ENCODE data around the gene DYRK4.
A peak's percentile ranks its signal among the peaks of the same experiment; 100 is the strongest.
"Not testable (repeated sequence)": the region's sequence is repeated elsewhere in the genome, so short reads cannot be mapped to it uniquely, and the experiment has no call there.

DYRK4 gene, protein sequence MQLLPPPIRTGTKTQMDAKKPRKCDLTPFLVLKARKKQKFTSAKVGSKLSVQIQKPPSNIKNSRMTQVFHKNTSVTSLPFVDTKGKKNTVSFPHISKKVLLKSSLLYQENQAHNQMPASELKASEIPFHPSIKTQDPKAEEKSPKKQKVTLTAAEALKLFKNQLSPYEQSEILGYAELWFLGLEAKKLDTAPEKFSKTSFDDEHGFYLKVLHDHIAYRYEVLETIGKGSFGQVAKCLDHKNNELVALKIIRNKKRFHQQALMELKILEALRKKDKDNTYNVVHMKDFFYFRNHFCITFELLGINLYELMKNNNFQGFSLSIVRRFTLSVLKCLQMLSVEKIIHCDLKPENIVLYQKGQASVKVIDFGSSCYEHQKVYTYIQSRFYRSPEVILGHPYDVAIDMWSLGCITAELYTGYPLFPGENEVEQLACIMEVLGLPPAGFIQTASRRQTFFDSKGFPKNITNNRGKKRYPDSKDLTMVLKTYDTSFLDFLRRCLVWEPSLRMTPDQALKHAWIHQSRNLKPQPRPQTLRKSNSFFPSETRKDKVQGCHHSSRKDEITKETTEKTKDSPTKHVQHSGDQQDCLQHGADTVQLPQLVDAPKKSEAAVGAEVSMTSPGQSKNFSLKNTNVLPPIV

DNA sequence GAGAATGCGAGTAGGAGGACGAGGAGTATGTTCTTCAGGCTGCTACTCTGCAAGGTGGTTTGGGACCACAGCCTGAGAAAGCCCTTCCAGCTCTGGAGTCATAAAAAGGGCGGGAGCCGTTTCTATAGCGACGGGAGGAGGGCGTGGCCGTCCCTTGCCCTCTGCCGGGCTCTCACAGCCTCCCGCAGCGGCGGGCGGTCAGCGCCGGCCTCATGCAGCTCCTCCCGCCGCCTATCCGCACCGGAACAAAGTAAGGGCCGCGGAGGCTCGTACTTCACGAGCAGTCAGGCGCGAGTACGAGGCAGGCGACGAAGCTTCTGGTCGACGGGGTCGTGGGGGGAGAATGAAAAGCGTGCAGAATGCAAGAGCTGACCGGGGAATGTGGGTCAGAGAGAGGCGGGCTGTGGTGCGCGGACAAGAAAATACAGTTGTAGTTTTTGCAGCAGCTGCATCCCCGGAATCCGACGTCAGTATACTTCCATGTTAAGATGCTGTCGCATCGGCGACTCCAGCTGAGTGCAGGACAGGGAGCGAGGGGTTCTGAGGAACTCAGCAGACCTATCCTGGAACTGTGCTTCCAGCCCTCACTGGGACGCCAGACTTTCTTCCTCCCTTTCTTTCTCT, at the start of gene DYRK4:
DYRK4 (plus strand) TSS at position 175 of the 624 bp plus-strand sequence; CDS start at position 213, 38 bp downstream.
- peak in 1 of 2 donors; percentile 4 for DNase-seq (ENCODE audit: low read depth in 2 of 2)

DNA sequence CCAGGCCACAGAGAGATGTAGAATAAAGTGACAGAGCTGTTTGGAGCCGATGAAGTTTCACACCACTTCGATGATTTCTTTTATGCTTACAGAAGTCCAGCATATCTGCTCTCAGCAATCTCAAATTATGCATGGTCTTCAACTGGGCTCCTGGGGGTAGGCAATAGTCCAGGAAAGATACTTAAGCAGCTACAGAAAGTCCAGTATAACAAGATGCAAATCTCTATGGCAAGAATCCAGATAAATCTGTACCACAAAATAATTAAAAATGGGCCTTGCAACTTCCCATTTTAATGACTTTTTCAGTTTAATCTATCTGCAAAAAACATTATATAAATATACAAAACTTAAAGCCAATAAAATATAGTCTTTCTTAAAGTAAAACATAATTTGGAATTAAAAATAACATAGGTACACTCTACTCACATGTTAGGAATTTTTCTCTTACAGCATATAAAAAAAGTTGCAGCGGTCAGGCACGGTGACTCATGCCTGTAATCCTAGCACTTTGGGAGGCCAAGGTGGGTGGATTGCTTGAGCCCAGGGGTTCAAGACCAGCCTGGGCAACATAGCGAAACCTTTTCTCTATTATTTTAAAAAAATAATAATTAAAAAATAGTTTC, 43.8 kb upstream of the DYRK4 start:
- no peak for DNase-seq (ENCODE audit: low read depth in 2 of 2)

DNA sequence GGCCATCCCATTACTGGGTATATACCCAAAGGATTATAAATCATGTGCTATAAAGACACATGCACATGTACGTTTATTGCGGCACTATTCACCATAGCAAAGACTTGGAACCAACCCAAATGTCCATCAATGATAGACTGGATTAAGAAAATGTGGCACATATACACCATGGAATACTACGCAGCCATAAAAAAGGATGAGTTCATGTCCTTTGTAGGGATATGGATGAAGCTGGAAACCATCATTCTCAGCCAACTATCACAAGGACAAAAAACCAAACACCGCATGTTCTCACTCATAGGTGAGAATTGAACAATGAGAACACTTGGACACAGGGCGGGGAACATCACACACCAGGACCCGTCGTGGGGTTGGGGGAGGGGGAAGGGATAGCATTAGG, 38.6 kb upstream of the DYRK4 start:
- DNase-seq (ENCODE audit: low read depth in 2 of 2), result not testable (repeated sequence)

DNA sequence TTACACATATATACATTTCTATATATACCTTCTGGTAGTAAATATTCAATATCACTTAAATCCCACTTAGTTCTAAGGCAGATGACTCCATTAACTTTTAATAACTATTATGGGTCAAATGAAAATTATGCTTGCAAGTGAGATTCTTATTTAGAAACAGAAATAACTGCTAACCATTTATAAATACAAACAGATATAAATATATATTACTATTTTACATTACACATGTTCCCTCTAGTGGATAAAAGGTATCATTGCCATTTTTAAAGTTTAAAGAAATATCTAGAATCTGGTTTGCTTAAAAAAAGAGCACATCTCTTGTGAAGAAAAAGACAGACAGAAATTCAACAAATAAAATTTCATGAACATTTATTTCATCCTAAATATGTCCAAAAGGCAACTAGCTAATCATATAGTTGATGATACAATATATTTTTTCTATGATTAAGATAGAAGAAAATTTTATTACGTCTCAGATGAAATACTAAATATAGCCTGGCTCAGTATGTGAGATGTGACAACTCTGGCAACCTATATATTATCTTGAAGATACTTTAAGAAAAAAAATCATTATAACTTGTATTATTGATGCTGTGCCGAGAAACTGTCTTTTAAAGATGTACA, 35.0 kb upstream of the DYRK4 start:
- DNase-seq (ENCODE audit: low read depth in 2 of 2), result no peak

DNA sequence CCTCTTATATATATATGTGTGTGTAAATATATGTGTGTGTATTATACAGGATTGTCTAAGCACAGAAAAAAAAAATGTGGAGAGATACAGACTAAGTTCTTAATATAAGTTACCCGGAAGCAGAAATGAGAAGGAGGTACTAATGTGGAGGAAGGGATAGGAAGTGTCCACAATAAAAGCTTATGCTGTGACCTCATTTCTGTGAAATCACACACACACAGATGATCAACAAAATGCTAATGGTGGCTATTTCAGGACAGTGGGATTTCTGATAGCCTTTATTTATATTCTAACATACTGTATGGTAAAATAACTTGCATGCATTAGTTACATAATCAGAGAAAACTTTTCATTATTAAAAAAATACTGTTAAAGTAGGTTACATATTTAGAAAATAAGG, 31.8 kb upstream of the DYRK4 start:
- DNase-seq (ENCODE audit: low read depth in 2 of 2), result no peak

DNA sequence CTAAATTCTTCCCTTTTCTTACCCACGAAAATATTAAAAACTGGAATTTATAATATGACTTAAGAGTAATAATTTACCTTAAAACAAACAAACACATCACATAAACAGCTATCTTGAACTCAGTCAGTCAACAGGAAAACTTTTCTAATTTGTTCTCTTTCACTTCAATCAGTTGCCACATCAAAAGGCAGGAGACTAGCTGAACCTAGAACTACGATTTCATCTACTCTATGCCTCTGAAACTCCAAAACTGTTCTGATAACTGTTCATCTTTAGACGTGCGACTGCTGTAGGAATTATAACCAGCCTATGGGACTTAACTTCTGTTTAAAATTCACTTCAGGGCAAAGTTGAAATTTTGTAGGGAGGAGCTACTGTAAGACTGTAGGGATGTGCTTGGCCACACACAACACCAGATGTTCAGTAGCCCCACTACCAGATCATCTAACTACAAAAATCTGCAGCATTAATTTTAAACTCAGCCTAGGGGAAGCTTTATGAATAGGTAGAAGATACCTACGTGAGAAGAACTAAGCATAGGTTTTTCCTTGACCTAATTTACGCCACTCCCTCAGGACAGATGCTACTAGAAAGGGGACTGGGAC, 30.9 kb upstream of the DYRK4 start:
- no peak for DNase-seq (ENCODE audit: low read depth in 2 of 2)

DNA sequence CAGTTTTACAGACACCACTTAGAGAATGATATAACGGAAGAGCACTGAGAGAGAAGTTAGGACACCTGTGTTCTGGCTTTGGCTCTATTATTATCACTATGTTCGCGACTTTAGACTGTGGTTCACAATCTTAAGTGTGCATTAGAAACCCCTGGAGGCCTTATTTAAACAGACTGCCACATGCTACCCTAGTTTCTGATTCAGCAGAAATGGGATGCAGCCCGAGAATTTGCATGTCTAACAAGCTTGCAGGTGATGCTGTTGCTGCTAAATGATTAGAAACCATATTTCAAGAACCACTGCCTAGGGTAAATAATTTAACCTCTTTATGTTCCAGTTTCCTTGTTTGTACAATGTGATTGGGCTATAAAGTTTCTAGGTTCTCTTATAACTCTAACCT, 26.9 kb upstream of the DYRK4 start:
- DNase-seq (ENCODE audit: low read depth in 2 of 2), result no peak

DNA sequence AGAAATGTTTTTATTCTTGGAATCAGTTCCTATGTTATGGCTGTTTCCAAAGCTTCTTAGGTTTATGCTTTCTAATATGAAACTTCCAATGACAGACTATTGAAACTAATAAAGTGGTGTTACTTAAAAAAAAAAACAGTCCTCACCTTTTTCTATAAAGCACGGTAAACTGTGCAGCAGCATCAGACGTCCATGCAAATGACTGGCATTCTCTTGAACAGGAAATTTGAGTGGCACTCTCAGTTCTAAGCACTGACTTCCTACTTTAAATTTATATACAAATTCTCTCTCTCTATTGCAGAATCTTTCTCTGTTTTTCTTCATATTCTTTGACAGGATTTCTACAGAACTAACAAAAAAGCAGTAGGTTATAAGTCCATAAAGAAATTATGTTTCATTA, 26.1 kb upstream of the DYRK4 start:
- no peak for DNase-seq (ENCODE audit: low read depth in 2 of 2)

DNA sequence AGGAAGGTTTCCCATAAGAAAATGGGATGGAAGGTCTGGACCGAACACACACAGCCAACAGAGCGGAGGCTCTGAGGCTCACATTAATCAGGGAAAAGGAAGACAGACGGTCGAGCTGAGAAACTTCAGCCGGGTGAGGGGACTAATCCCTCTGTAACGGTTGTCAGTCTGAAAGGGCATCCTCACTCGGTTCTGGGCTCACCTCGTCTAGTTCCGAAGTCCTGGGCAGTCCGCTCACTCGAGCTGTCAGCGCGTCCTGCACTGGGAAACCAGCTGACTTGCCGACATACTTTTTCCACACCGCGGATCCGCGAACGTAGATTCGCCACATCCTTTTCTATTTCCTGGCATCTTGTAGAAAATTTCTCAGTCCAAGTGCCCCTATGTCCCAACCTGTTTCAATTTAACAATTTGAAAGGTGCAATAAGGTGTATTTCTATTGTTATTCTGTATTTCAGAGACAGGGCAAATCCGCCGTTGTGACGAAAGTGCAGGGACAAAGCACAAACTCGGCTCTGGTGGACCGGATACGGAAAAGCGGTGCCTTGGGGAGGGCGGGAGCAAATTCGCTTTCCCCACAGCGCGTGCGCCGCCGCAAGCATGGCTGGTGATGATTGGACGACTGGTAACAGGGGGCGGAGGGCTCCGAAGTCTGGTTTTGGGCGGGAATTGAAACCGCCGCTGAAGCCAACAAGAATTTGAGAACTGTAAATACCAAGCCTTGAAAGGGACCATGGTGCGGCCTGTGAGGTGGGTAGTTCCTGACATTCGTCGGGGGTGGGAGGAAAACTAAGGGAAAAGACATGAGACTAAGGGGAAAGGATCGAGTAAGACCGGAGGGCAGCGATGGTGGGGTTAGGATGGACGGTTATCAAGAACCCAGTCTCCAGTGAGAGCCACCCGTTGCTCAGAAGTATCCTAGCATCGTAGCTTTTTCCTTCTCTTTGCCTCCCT, 23.5 kb upstream of the DYRK4 start, which contains the start of gene RAD51AP1:
RAD51AP1 (plus strand) TSS at position 684 of the 954 bp plus-strand sequence; CDS start at position 734, 50 bp downstream.
- DNase-seq (ENCODE audit: low read depth in 2 of 2), result peak; percentile 92 to 93

DNA sequence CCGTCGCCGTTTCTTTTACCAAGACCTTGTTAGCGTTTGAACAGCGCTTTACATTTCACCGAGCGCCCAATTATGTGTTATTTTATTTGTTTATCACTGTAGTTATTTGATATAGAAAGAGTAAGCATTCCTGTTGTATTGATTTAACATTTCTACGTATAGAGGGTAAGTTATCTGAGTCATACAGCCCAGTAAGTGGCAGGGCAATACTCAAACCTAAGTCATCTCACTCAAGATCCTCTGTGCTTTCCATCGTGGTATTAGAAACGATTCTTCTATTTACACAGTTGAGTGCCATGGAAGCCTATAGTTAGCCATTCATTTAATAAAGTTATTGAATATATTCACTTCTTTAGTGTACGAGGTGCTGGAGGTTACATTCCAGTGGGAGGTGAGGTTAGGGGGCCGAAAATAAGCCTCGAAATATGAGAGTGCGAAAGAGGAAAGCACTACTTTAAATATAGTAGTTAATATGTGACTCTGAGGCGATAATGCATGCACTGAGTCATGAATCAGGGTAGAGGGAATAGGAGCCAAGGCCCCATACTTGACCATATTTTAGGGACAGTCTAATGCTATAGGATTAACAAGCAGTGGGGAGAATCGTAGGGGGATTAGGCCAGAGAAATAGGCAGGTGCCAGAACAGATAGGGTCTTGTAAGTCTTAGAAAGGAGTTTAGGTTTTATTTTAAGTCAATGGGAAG, 22.7 kb upstream of the DYRK4 start:
- DNase-seq (ENCODE audit: low read depth in 2 of 2), result no peak

DNA sequence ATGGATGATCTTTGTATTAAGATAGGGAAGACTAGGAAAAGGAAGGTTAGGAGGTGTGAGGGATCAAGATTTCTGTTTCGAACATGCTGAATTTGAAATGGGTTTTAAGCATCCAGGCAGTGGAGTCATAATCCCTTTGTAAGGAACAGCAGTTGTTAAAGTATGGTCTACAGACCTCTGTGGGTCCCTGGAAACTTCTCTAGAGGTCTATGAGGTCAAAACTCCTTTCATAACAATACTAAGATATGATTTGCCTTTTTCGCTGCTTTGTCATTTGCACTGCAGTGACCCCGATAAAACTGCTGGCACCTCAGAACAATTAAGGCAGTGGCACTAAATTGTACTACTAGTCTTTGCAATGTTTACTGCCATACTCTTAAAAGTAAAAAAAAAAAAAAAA, 21.8 kb upstream of the DYRK4 start:
- no peak for DNase-seq (ENCODE audit: low read depth in 2 of 2)

DNA sequence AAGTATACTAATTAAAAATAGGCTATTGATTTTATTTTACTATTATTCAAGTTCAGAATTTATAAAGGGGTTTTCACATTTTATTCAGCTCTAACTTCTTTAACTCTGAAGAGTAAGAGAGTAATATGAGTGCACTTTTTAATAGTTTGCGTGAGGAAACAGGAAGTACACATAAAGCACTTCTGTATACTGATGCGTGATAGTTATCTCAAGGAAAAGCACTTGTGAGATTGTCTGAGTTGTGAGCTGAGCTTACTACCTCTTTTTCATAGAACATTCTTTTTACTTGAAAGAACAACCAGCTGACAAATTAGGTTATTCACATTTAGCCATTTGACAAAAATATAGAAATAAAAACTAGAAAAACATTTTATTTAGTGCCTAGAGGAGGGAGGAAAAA, 21.4 kb upstream of the DYRK4 start:
- no peak for DNase-seq (ENCODE audit: low read depth in 2 of 2)

DNA sequence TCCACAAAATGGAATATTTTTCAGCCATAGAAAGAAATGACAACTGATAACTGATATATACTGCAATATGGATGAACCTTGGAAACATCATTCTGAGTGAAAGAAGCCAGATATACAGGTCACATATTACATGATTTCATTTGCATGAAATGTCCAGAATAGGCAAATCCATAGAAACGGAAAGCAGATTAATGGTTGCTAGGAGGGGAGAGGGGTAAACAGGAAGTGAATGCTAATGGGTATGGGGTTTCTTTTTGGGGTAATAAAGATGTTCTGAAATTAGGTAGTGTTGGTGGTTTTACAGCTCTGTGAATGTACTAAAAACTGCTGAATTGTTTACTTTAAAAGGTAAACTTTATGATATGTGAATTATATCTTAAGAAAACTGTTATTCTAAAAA, 16.8 kb upstream of the DYRK4 start:
- DNase-seq (ENCODE audit: low read depth in 2 of 2), result no peak

DNA sequence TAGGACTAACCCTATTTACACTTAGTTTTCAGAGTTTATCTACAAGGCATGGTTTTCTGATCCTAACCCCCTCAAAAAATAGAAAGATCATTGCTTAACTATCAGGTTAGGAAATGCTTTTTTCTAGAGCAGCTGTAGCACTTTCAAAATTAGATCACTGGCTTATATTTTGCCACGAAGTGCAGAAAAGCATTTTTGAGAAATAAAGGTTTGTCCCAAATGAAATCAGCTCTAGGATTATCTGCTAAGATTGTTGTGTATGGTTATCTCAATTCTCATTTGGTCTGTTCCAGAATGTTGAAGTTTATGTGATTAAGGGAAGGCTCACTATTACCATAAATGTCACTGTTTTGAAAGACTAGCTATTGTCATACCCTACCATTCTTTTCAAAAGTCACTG, 9.8 kb upstream of the DYRK4 start:
- no peak for DNase-seq (ENCODE audit: low read depth in 2 of 2)

DNA sequence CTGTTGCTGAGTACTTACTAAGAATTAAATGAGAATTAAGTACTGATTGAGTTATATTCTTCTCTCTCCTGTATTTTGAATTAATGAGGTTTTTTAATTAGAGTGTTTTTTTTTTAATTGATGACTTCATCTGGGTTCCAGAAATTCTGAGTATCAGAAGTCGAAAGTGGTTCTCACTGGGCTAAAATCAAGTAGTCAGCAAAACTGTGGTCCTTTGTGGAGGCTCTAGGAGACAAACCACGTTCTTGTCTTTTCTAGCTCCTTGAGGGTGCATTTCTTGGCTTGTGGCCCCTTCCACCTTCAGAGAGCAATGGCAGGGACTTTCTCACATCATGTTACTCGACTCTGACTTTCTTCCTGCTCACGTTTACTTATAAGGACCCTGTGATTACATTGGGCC, 8.1 kb upstream of the DYRK4 start:
- no peak for DNase-seq (ENCODE audit: low read depth in 2 of 2)

DNA sequence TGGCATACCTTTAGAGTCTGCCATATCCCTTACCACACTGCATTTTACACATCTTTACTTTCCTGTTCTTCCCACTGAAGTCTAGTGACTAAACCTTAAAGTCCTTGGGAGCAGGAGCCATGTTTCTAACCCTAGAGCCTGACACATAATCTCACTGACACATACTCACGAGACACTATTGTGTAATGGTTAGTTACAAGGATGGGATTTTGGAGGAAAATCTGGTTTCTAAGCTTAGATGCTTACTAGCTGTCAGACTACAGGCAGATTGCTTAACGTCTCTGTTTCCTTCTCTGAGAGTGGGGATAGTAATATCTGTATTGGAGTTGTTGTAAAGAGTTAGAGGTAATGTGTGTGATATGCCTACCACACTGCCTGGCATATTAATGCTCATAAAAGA, 6.2 kb upstream of the DYRK4 start:
- no peak for DNase-seq (ENCODE audit: low read depth in 2 of 2)

DNA sequence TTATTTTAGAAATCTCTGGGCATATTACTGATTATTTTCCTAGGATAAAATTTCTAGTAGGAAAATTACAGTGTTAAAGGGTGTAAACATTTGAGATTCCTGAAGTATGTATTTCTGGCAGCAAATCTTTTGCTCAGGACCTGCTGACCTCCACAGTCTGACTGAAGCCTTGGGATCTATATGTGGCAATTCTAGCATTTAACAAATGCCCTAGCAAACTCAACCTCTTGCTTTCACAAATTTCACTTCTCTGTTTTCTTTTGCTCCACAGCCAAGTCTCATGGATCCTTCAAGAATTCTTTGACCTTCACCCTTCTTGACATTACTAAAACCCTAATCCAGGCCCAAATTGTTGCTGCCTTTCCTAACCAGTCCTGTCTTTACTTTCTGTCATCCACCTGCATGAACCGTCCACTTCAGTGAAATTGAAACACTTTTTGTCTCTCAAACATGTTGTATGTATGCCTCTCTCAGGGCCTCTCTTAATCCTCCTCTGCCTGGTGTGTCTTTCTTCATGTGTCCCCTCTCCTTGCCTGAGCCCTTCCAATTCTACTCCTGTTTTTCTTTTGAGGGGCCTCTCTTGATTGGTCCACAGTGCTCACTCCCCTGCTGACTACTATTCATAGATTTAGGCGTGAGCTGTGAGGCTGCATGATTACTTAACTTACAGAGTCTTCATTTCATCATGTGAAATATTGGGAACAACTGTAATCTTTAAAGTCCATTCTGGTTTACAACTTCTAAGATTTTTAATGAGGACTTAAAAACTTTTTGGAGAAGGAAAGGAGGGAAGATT, 5.1 kb upstream of the DYRK4 start:
- no peak for DNase-seq (ENCODE audit: low read depth in 2 of 2)

DNA sequence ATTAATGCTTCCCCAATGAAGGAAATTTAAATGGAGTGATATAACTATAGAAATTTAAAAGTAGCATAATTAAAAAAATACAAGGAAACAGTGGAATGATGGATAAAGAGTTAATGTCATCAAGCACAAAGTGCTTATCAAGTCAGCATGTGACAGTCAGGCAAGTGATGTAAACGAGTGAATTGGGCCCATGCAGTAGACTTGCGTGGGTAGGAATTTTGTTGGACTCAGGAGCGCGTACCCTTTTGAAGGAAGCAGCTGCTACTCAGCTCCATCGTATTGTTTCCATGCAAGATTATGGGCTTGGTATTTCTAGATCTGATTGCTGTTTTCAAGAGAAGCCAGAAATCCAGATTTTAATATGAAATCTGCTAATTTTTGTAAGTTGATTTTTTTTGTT, 4.4 kb upstream of the DYRK4 start:
- no peak for DNase-seq (ENCODE audit: low read depth in 2 of 2)

DNA sequence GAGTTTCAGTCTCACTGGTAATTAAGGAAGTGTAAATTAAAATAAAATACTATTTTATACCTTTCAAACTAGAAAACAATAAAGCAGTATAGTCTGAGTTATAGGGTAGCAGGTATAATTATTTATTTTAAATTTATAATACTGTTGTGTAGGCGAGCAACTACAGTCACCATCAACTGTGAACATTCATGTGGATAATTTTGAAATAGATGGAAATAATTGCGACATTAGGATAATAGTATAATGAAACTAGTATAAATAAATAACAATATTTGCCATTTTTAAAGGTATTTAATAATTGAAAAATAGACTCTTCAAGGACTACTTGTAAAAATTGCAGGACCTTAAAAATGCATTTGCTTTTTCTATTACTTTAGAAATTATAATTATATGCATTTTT, 3.8 kb upstream of the DYRK4 start:
- DNase-seq (ENCODE audit: low read depth in 2 of 2), result no peak
